ENCODE results near the gene ZIC4. TPM values are rescaled to one million over a fixed set of nuclear protein-coding genes. Genes with fewer than 3 reads are reported as not detected.
A peak's percentile ranks its signal among the peaks of the same experiment; 100 is the strongest.

ZIC4 gene
- total RNA-seq, 3 donors from 2014 or later (not counting 1 experiment from before 2014, with no cell fraction given): not detected

GRCh38 chr3:147412917-147413685 lies 6.8 kb upstream of the ZIC4 start:
- no peak for DNase-seq
- H3K36me3 Mint-ChIP-seq: peaks cover 43% of the 10 kb centered on the region
- intact Hi-C loops (cut with micrococcal nuclease): no loop called here
- H3K36me3 ChIP-seq (ENCODE audit: control insufficient read depth, insufficient read depth, low read length): no peaks in the 10 kb centered on the region
- H3K4me1 ChIP-seq (ENCODE audit: control insufficient read depth, insufficient read depth, low read length): peaks cover 25% of the 10 kb centered on the region
- peak overlapping the region; percentile 49 for H3K4me3 Mint-ChIP-seq
- no peak for ATAC-seq
- H3K27me3 ChIP-seq (ENCODE audit: control insufficient read depth, insufficient read depth, low read length): peaks cover 64% of the 10 kb centered on the region
- peaks cover 60 to 74% of the 10 kb centered on the region in 2 donors for H3K27me3 Mint-ChIP-seq (ENCODE audit: low read depth in 2 of 2)
- peaks cover 17% of the 10 kb centered on the region for H3K9me3 ChIP-seq (ENCODE audit: control insufficient read depth, insufficient read depth, low read length)
- no peak overlapping the region for H3K27ac ChIP-seq (ENCODE audit: low read length)
- H3K9me3 Mint-ChIP-seq: peaks cover 5 to 13% of the 10 kb centered on the region in 2 donors
- H3K4me3 ChIP-seq (ENCODE audit: low read length): no peak overlapping the region
- peaks cover 7 to 20% of the 10 kb centered on the region in 2 donors for H3K4me1 Mint-ChIP-seq
- TF ChIP-seq CTCF (IDR thresholded peaks at IDR 0.05): no peak
- no peak overlapping the region for H3K27ac Mint-ChIP-seq
- WGBS (ENCODE audit: insufficient coverage): 8% methylated on average over 37 of the region's 37 CpGs

GRCh38 chr3:147412261-147412916 lies 6.0 kb upstream of the ZIC4 start:
- H3K27me3 ChIP-seq (ENCODE audit: control insufficient read depth, insufficient read depth, low read length): peaks cover 66% of the 10 kb centered on the region
- DNase-seq (no peak), ATAC-seq (no peak)
- Mint-ChIP-seq H3K36me3 (peaks cover 43% of the 10 kb centered on the region), H3K4me1 (peaks cover 7 to 22% of the 10 kb centered on the region in 2 donors), H3K27me3 (ENCODE audit: low read depth in 2 of 2) (peaks cover 61 to 74% of the 10 kb centered on the region in 2 donors), H3K9me3 (peaks cover 3 to 11% of the 10 kb centered on the region in 2 donors), H3K27ac (no peak overlapping the region), H3K4me3 (peak overlapping the region; percentile 50)
- H3K36me3 ChIP-seq (ENCODE audit: control insufficient read depth, insufficient read depth, low read length): no peaks in the 10 kb centered on the region
- H3K27ac ChIP-seq (ENCODE audit: low read length): no peak overlapping the region
- 11% methylated on average over 30 of the region's 32 CpGs for WGBS (ENCODE audit: insufficient coverage)
- intact Hi-C loops (cut with micrococcal nuclease): no loop called here
- H3K4me1 ChIP-seq (ENCODE audit: control insufficient read depth, insufficient read depth, low read length): peaks cover 25% of the 10 kb centered on the region
- H3K9me3 ChIP-seq (ENCODE audit: control insufficient read depth, insufficient read depth, low read length): peaks cover 23% of the 10 kb centered on the region
- no peak for TF ChIP-seq CTCF (IDR thresholded peaks at IDR 0.05)
- H3K4me3 ChIP-seq (ENCODE audit: low read length): no peak overlapping the region

GRCh38 chr3:147411815-147412241 lies 5.5 kb upstream of the ZIC4 start:
- peaks cover 59 to 78% of the 10 kb centered on the region in 2 donors for H3K27me3 Mint-ChIP-seq (ENCODE audit: low read depth in 2 of 2)
- DNase-seq: no peak
- ATAC-seq: no peak
- peaks cover 28% of the 10 kb centered on the region for H3K9me3 ChIP-seq (ENCODE audit: control insufficient read depth, insufficient read depth, low read length)
- peaks cover 43% of the 10 kb centered on the region for H3K36me3 Mint-ChIP-seq
- H3K27ac ChIP-seq (ENCODE audit: low read length): no peak overlapping the region
- H3K4me1 ChIP-seq (ENCODE audit: control insufficient read depth, insufficient read depth, low read length): peaks cover 25% of the 10 kb centered on the region
- no peaks in the 10 kb centered on the region for H3K36me3 ChIP-seq (ENCODE audit: control insufficient read depth, insufficient read depth, low read length)
- intact Hi-C loops (cut with micrococcal nuclease): no loop called here
- peaks cover 3 to 11% of the 10 kb centered on the region in 2 donors for H3K9me3 Mint-ChIP-seq
- peaks cover 7 to 22% of the 10 kb centered on the region in 2 donors for H3K4me1 Mint-ChIP-seq
- H3K4me3 ChIP-seq (ENCODE audit: low read length): no peak overlapping the region
- no peak overlapping the region for H3K4me3 Mint-ChIP-seq
- no peak overlapping the region for H3K27ac Mint-ChIP-seq
- H3K27me3 ChIP-seq (ENCODE audit: control insufficient read depth, insufficient read depth, low read length): peaks cover 72% of the 10 kb centered on the region
- TF ChIP-seq CTCF (IDR thresholded peaks at IDR 0.05): no peak
- 12% methylated on average over 20 of the region's 20 CpGs for WGBS (ENCODE audit: insufficient coverage)
